Astrocyte of the spinal cord (primary cell): ENCODE results near the gene SYNGR1.

Experiments
- DNase-seq: peaks from one replicate; pipeline ENCODE4 v3.0.0; 2011; ENCODE audit warnings: low read depth, low spot score
- H3K4me3 ChIP-seq: 2 replicates; pipeline ENCODE4 v1.5.1; 2011; ENCODE audit warnings: low read depth, mild to moderate bottlenecking, low read length, moderate library complexity
- CTCF ChIP-seq: IDR thresholded peaks from 2 replicates; pipeline ENCODE4 v1.5.1; 2012; ENCODE audit warnings: low read depth, mild to moderate bottlenecking, low read length, inconsistent platforms
- in situ Hi-C: cut with HindIII; loops from 2 replicates; pipeline ENCODE4 v1.10.0; 2017; ENCODE audit warnings: low sequenced_read_pairs

SYNGR1 gene

DNA sequence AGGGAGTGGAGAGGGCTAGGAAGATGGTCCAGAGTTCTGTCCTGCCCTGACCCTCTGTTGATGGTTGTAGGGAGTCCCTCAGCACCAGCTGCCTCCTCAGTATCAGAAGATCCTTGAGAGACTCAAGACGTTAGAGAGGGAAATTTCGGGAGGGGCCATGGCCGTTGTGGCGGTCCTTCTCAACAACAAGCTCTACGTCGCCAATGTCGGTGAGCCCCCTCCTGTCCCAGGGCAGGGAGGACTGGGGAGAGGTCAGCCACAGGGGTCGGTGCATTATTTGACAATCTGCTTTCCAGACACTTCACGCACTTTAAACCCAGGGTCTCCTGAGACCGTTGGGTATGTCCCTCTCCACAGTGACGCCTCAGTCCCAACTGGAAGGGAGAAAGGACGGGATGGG lies 67.8 kb downstream of the SYNGR1 start:
- DNase-seq: no peak
- no peak for TF ChIP-seq CTCF
- in situ Hi-C loops: no loop called here
- no peak overlapping the region for H3K4me3 ChIP-seq

- no peak for TF ChIP-seq CTCF
- no peak overlapping the region for H3K4me3 ChIP-seq
- no peak for DNase-seq
- in situ Hi-C loops: no loop called here
Observed at GRCh38 chr22:39418696-39419095, 68.9 kb downstream of the SYNGR1 start.

DNA sequence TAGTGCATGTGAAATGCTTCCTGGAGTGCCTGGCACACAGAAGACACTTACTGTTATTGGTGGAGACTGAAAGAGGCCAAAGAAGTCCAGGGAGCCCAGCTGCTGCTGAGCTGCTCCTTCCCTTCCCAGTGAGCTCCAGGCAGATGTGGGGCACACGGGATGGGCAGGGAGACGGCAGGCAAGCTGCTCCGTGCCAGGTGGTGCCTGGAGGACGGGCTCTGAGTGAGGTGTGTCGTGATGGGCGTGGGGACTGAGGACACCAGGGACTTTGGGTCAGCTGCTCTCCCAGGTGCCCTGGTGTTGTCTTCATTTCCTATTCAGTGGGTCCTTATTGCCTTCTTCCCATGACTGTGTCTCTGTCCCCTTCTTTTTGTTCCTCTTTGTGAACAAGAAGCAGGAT lies 69.3 kb downstream of the SYNGR1 start:
- TF ChIP-seq CTCF: no peak
- DNase-seq: no peak
- H3K4me3 ChIP-seq: no peak overlapping the region
- in situ Hi-C loops: no loop called here

GRCh38 chr22:39419911-39420310 lies 70.1 kb downstream of the SYNGR1 start:
- H3K4me3 ChIP-seq: no peak overlapping the region
- no peak for DNase-seq
- in situ Hi-C loops: no loop called here
- no peak for TF ChIP-seq CTCF

DNA sequence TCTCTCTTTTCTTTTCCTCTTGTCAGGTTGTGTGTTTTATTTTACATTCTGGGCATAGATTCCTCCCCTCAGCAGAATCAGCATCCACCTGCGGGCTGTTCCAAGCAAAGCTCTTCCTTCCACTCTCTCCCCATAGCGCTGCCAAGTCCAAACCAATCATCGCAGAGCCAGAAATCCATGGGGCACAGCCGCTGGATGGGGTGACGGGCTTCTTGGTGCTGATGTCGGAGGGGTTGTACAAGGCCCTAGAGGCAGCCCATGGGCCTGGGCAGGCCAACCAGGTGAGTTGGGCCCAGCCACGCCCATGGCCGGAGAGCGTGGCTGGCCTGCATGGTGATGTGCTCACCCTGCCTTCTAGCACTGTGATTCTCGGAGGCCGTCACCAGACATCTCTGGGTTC lies 71.9 kb downstream of the SYNGR1 start:
- no peak overlapping the region for H3K4me3 ChIP-seq
- in situ Hi-C loops: no loop called here
- no peak for DNase-seq
- no peak for TF ChIP-seq CTCF

- in situ Hi-C loops: no loop called here
- no peak for TF ChIP-seq CTCF
- DNase-seq: no peak
- H3K4me3 ChIP-seq: no peak overlapping the region
Observed at GRCh38 chr22:39422101-39422500, 72.3 kb downstream of the SYNGR1 start.

- H3K4me3 ChIP-seq: no peak overlapping the region
- in situ Hi-C loops: no loop called here
- TF ChIP-seq CTCF: no peak
- DNase-seq: no peak
Observed at GRCh38 chr22:39422721-39423120, 72.9 kb downstream of the SYNGR1 start.
